Stimulated activated CD8-positive, alpha-beta memory T cell treated with anti-CD3 and anti-CD28 coated beads, Interleukin-15, amount 100 ng/mL, for 24 hours (primary cell): ENCODE results near the gene FIBIN.
"Not testable (repeated sequence)": the region's sequence is repeated elsewhere in the genome, so short reads cannot be mapped to it uniquely, and the experiment has no call there.

Experiments used
- DNase-seq: peaks from one replicate; pipeline ENCODE4 v3.0.0-alpha.2; 2020; ENCODE audit warnings: low read depth

The FIBIN gene

GRCh38 chr11:26977209-26977608 is 16.7 kb upstream of the FIBIN start:
- not testable (repeated sequence) for DNase-seq

- DNase-seq = no peak
These were observed 10.3 kb upstream of the FIBIN start for GRCh38 chr11:26983645-26984044.

GRCh38 chr11:26985470-26985869 is 8.4 kb upstream of the FIBIN start:
- DNase-seq = no peak

- no peak for DNase-seq
These were observed 8.0 kb upstream of the FIBIN start for GRCh38 chr11:26985943-26986342.

- DNase-seq = no peak
These were observed 6.6 kb upstream of the FIBIN start for GRCh38 chr11:26987272-26987671.

- DNase-seq = no peak
These were observed 6.2 kb upstream of the FIBIN start for GRCh38 chr11:26987731-26988130.

GRCh38 chr11:26992031-26992541 is 1.8 kb upstream of the FIBIN start:
- no peak for DNase-seq

- no peak for DNase-seq
These were observed 751 bp downstream of the FIBIN start for GRCh38 chr11:26994631-26995095.

- no peak for DNase-seq
These were observed 2.0 kb downstream of the FIBIN start for GRCh38 chr11:26995701-26996460.

GRCh38 chr11:26997378-26997777 is 3.5 kb downstream of the FIBIN start:
- no peak for DNase-seq

- DNase-seq = not testable (repeated sequence)
These were observed 7.3 kb downstream of the FIBIN start for GRCh38 chr11:27001136-27001730.

- no peak for DNase-seq
These were observed 8.5 kb downstream of the FIBIN start for GRCh38 chr11:27002431-27002830.

- DNase-seq = no peak
These were observed 8.9 kb downstream of the FIBIN start for GRCh38 chr11:27002838-27003237.

- no peak for DNase-seq
These were observed 10.2 kb downstream of the FIBIN start for GRCh38 chr11:27004103-27004502.

- no peak for DNase-seq
These were observed 15.1 kb downstream of the FIBIN start for GRCh38 chr11:27008811-27009535.

- no peak for DNase-seq
These were observed 17.8 kb downstream of the FIBIN start for GRCh38 chr11:27011560-27012233.

GRCh38 chr11:27012234-27012921 is 18.5 kb downstream of the FIBIN start:
- DNase-seq = no peak

- no peak for DNase-seq
These were observed 20.0 kb downstream of the FIBIN start for GRCh38 chr11:27013781-27014361.

GRCh38 chr11:27018902-27019529 is 25.1 kb downstream of the FIBIN start:
- DNase-seq = no peak

- no peak for DNase-seq
These were observed 26.8 kb downstream of the FIBIN start for GRCh38 chr11:27020751-27021150.
